Fibroblast of skin of abdomen (primary cell): ENCODE results near the gene ISLR. TPM values are rescaled to one million over a fixed set of nuclear protein-coding genes. Genes with fewer than 3 reads are reported as not detected.

Experiments
- DNase-seq: peaks from one replicate; pipeline ENCODE4 v3.0.0-alpha.2; 2013
- polyA plus RNA-seq, 2 experiments: library from polyadenylated mRNA; unstranded; fragments of 120-200 nt; gene quantifications; one replicate each; pipeline ENCODE4 v1.2.1, GENCODE V29; 2013; ENCODE audit not compliant: insufficient read length in 2 of 2

Gene ISLR
- polyA plus RNA-seq (2013, experiment 1 of 2; ENCODE audit: insufficient read length), result 160 TPM
- polyA plus RNA-seq (2013, experiment 2 of 2; ENCODE audit: insufficient read length), result 162 TPM

DNA sequence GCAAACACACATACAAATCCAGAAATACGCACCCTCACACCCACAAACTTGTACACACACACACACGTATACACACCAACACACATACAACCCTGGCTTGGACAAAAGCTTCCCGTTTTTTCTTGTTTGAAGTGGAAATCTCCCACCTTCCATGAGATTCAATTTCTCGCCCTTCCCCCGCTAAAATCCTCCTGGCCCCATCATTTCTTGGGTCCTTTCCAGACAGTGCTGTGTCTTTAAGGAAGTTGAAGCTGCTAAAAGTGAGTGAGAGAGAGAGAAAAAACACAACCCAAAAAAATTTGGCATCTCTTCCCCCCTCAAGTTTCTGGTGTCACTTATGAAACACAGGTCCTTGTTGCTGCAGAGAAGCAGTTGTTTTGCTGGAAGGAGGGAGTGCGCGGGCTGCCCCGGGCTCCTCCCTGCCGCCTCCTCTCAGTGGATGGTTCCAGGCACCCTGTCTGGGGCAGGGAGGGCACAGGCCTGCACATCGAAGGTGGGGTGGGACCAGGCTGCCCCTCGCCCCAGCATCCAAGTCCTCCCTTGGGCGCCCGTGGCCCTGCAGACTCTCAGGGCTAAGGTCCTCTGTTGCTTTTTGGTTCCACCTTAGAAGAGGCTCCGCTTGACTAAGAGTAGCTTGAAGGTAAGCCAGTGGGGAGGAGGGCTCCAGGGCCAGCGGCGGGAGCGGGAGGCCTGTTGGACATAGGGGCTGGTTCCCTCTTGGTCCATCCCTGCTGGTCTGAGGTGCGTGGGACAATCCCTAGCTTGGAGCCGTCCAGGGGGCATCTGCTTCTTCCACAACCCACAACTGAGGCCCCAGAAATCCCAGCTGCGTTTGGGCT lies at the start of gene ISLR:
ISLR (plus strand) TSS at position 331 of the 839 bp plus-strand sequence. CDS start 1,149 bp downstream, outside the sequence.
- peak; percentile 82 for DNase-seq

DNA sequence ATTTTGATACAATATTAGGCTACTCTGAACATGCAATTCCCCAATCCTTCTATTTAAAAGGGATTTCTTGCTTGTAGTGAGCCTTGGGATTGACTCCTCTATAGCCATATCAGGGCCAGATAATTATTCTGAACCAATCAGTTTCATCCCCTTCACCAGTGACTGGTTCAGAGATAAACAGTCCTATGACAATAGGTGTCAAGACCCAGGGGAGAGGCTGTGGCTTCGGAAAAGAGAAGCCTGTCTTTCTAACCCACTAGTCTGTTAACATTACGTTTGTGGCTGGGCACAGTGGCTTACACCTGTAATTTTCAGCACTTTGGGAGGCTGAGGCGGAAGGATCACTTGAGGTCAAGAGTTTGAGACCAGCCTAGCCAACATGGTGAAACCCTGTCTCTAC lies 49.3 kb upstream of the ISLR start:
- no peak for DNase-seq

DNA sequence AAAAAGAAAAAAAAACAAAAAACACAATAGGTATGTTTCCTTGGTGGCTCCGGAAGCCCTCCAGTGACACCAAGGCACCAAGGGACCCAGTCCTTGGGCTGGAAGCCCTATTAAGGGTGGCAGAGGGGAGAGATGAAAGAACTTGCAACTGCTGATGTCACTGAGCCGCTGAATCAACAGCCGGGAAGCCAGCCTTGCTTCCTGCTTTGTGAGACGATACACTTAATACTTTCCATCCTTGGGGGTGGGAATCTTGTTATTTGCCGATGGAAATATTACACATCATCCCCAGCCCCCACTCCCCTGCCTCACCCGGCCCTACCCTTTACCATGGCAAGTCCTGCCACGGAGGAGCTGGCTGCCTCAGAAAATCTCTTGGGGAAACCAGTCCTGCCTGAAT lies 48.8 kb upstream of the ISLR start:
- DNase-seq, result peak; percentile 47

GRCh38 chr15:74127255-74127953 lies 46.1 kb upstream of the ISLR start:
- DNase-seq, result peak; percentile 82

DNA sequence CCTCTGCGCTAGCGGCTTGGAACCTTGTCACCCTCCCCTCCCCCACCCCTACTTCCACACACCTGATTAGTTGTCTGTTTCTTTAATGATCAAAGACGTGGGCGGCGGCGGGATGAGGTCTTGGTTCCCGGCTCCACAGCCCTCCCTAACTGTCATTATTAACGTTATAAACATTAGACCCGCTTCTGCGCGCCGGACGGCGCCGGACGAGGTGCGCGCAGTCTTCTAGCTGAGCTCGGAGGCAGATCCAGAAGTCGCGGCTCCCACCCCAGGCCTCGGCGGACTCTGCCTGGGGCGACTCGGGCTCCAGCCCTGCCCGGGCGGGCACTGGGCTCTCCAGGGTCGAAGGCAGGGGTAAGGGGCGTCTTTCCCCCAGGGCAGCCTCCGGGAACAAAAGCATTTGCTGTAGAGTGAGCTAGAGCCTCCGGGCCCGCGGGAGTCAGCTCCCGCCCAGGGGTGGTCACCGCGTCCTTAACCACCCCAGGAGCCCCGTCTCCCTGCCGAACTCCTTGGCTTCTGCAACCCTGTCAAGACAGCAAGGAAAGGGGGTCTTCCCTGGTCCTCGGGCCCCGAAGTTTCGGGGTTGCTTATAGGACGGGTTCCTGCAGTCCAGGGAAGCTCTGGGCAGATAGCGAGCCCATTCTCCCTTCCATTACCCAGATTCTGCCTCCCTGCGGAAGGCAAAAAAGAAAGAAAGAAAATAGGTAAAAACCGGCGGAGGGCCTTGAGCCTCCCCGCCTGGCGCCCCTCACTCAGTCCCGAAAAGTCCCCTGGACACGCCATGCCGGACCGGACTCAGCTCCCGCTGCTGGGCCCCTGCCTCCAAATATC lies 45.3 kb upstream of the ISLR start:
- DNase-seq, result no peak

DNA sequence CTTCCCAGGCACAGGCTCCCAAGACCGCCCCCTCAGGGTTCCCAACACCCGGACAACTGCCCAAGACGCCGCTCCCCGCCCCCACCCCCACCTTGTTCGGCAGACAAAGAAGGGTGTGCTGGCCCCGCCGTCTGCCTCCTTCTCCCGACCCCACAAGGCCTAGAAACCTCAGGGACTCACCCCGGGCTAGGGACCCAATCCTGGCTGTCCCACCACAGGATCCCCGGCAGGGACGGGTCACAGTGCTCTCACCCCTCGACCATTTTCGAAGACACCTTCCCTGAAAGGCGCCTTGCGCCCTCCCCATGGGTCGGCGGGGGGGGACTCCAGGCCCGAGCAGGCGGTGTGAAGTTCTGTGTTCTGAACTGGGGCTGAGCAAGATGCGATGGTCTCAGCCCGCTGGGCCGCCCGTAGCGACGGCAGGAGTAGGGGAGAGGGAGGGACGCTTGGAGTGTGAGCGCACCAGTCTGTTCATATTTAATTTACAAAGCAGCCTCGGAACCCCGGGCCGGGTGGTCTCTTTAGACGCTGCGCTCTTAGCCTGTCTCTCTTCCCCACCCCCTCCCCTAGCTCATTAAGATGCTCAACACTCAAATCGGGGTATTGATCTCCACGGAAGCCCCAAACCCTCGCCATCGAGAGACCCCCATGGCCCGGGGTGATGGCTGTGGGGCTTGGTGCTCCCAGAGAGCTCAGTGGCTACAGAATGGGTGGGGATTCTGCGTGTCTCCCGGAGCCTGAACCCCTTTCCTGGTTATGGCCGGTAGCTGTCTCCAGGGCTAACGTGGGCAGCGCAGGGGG lies 44.5 kb upstream of the ISLR start:
- no peak for DNase-seq

DNA sequence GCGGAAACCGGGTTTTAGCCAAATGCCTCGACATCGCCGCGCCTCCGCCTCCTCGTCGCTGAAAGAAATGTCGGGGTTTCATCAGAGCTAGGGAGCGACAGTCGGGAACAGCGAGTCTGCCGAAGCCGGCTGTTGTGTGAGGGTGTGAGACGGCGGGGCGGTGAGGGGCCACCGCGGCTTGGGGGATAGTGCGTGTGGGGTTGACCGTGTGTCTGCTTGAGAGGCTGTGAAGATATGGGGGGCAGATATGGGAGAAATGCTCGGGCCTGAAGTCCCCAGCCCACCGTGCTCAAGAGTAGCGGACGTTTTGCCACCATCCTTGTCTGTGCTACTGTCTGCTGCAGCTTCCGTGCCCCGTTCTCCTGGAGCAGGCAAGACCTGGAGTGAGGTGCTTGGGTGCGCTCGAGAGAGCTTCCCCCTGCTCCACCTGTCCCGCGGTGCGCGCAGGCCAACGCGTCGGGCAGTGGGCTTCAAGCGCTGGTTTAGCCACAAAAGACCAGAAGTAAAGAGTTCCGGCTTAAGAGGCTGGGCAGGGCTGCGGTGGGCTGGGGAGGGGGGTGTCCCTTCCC lies 43.8 kb upstream of the ISLR start:
- DNase-seq, result no peak

DNA sequence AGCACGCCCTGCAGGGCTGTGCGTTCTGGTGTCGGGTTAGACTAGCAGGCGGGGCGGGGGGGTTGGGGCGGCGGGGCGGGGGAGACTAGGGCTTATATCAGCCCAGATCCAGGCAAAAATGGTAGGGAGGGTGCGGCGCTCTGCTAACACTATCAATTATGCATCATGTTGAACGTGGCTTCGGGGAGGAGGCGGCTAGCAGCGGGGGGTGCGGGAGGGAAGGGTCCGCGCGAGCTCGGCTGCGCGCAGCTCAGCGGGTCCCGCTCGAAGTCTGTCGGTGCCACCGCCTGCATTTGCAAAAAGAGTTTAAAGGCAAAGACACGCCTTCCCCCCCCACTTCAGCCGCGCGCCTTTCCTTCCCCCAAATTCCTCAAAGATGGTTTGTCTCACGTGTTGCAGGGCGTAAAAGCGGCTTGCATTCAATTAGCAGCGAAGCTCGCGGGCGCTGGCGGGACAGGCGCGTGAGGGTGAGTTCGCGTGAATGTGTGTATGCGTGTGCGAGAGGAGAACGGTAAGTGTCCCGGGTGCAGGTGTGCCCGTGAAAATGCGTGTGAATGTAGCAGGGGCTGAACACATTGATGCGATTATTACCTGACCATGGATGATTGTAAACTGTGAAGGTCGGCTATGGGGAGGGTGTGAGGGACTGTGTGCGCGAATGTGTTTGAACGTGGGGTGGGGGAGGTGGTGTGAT lies 43.2 kb upstream of the ISLR start, which contains the start of gene ISLR2:
ISLR2 (plus strand) TSS at position 432 of the 694 bp plus-strand sequence. CDS start 2,169 bp downstream, outside the sequence.
- no peak for DNase-seq

GRCh38 chr15:74130849-74131627 lies 42.5 kb upstream of the ISLR start:
- no peak for DNase-seq

DNA sequence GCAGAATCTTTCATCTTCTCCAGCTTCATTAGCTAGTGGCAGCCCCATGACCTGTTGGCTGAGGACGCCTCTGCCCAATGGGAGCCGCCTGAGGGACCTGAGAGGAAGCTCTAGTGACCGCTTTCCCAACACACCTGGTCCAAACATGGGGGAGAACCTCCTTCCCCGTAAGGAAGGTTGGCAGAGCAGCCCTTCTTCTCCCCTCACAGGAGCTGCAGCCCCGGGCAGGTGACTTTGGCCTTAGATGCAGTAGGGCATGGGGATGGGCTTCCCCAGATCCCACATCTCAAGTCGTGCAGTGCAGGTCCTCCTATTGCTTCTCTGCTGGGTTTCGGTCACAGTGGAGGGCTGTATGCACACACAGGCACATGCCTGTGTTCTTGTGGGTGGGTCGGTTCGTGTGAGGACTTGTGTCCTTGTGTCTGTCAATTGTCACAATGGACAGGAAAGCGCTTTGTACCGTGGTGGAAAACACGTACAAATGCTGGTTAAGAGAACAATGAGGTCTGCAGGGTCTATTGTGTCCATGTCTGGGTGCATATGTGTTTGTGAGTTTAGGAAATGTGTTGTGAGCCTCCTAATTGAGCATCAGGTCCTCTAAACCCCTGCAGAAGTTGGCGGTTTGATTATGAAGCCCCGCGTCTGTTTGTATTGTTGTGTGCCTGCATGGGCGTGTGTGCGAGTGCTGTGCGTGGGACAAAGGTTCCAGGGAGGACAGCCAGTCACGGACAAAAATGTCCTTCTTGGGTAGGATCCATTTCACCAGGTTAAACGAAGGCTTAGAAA lies 41.7 kb upstream of the ISLR start:
- no peak for DNase-seq

- no peak for DNase-seq
Measured at GRCh38 chr15:74132681-74133651, 40.5 kb upstream of the ISLR start.

- DNase-seq, result no peak
Measured at GRCh38 chr15:74133694-74134386, 39.7 kb upstream of the ISLR start.

DNA sequence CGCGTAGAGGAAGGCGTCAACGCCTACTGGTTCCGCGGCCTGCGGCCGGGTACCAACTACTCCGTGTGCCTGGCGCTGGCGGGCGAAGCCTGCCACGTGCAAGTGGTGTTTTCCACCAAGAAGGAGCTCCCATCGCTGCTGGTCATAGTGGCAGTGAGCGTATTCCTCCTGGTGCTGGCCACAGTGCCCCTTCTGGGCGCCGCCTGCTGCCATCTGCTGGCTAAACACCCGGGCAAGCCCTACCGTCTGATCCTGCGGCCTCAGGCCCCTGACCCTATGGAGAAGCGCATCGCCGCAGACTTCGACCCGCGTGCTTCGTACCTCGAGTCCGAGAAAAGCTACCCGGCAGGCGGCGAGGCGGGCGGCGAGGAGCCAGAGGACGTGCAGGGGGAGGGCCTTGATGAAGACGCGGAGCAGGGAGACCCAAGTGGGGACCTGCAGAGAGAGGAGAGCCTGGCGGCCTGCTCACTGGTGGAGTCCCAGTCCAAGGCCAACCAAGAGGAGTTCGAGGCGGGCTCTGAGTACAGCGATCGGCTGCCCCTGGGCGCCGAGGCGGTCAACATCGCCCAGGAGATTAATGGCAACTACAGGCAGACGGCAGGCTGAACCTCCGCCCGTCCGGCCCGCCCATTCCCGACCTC lies 39.0 kb upstream of the ISLR start:
- no peak for DNase-seq

DNA sequence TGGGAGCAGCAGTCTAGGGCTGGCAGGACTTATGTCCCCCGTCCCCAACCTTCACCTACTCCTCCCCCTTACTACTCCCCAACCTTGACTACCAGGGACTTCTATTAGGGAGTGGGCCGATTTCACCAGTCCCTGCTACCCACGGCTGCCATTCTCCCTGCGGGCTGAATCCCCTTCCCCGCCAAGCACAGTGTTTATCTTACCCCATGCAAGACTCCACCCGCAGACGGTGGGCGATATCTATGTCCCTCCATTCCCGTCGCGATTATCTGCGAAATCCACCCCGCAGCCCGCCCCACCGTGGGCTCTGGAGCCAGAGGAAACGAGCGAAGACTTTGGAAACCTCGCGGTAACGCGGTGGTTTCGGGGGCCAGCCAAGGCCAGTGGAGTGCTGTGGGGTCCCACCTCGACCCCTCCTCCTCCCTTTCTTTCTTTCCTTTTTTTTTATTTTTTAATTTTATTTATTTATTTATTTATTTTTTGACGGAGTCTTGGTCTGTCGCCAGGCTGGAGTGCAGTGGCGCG lies 38.4 kb upstream of the ISLR start:
- no peak for DNase-seq

DNA sequence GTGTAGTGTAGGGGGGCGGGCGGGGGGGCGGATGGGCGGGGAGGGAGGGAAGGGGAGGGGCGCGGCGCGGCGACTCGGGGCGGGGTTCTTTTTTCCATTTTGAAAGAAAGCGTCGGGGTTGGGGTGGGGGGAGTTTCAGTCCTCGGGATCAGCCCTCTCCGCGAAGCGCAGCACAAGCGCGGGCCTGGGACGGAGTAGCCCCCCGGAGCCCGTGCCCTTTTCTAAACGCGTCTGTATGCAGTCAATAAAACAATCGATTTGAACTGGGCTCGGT lies 37.0 kb upstream of the ISLR start:
- no peak for DNase-seq

DNA sequence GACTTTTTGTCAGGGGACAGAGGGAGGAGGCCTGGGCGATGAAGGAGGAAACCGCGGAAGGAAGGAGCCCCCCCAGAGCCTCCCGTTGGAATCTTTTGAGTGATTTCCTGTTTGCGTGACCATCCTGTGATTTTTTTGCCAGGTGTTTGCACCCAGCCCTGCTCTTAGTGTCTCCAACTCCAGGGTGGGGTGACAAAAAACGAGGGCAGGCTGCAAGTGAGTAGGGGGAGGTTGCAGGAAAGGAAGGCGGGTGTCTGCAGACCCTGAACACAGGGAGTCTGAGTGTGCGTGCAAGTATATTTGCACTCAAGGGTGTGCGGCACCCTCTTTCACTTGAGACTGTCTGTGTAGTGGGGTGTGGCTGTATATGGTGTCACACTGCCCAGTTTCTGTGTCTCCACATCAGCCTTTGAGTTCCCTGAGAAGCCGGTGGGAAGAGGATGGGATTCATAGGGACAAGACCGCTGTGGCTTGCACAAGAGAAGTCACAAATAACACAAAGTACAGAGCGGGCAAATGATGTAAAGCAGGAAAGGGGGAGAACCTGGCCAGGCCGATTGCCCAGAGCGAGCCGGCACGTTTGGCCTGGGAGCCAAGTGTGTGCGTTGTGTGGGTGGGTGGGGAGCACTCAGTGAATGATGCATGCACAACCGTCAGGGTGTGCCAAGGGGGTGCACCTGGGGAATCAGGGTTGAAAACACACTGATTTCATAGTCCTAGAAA lies 36.5 kb upstream of the ISLR start:
- no peak for DNase-seq
